ENCODE data around the gene KCNJ16.

KCNJ16 gene

GRCh38 chr17:70047619-70048419, 27.2 kb upstream of the KCNJ16 start:
- no peaks in the 10 kb centered on the region for H3K4me1 ChIP-seq (ENCODE audit: insufficient read depth, low read length)
- H3K27me3 ChIP-seq (ENCODE audit: insufficient read depth, low read length) = no peaks in the 10 kb centered on the region
- 98% methylated on average over 4 of the region's 5 CpGs for WGBS
- no peak overlapping the region for H3K4me3 ChIP-seq (ENCODE audit: low read length)
- H3K36me3 ChIP-seq (ENCODE audit: insufficient read depth, low read length) = no peaks in the 10 kb centered on the region
- no peak overlapping the region for H3K9ac ChIP-seq (ENCODE audit: low read depth, low read length)
- H3K9me3 ChIP-seq (ENCODE audit: insufficient read depth, low read depth, low read length) = no peaks in the 10 kb centered on the region
- H3K27ac ChIP-seq (ENCODE audit: low read depth, low read length) = no peak overlapping the region

DNA sequence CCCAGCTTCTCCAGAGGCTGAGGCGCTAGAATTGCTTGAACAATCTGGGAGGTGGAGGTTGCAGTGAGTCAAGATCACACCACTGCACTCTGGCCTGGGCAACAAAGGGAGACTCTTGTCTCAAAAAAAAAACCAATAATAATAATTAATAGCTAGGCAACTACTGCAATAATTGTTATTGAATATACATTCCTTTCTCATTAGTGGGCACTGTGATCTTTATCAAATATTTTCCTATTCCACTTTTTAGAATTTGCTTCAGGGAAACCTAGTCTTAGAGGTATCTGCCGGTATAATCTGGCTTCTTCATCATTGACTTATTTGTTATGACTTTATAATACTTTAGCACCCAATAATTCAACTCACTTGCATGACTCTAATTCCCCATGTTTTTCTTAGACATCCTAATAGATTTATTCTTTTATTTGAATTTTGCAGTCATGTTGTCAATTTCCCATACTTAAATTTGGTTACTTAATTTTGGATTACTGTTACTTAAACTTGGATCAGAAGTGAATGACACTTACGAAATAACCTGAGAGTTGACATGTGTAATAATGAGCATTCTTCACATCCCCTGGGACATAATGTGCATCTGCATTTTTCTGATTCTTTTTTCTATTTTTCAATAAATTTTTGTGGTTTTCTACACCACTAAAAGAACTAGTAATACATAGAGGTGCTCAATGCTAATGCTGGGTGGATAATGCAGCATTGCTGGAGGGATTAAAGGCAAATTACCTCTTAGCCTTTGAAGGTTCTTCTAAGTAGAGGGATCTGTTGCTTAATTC, 25.0 kb upstream of the KCNJ16 start:
- no peak overlapping the region for H3K4me3 ChIP-seq (ENCODE audit: low read length)
- no peaks in the 10 kb centered on the region for H3K27me3 ChIP-seq (ENCODE audit: insufficient read depth, low read length)
- WGBS = 95% methylated on average over 3 of the region's 3 CpGs
- no peak overlapping the region for H3K27ac ChIP-seq (ENCODE audit: low read depth, low read length)
- H3K9ac ChIP-seq (ENCODE audit: low read depth, low read length) = no peak overlapping the region
- no peaks in the 10 kb centered on the region for H3K9me3 ChIP-seq (ENCODE audit: insufficient read depth, low read depth, low read length)
- H3K36me3 ChIP-seq (ENCODE audit: insufficient read depth, low read length) = no peaks in the 10 kb centered on the region
- peaks cover 4% of the 10 kb centered on the region for H3K4me1 ChIP-seq (ENCODE audit: insufficient read depth, low read length)

GRCh38 chr17:70050931-70051330, 24.1 kb upstream of the KCNJ16 start:
- Histone ChIP-seq H3K27me3 (ENCODE audit: insufficient read depth, low read length) (no peaks in the 10 kb centered on the region), H3K4me1 (ENCODE audit: insufficient read depth, low read length) (peaks cover 10% of the 10 kb centered on the region), H3K27ac (ENCODE audit: low read depth, low read length) (no peak overlapping the region), H3K9me3 (ENCODE audit: insufficient read depth, low read depth, low read length) (no peaks in the 10 kb centered on the region), H3K36me3 (ENCODE audit: insufficient read depth, low read length) (no peaks in the 10 kb centered on the region), H3K4me3 (ENCODE audit: low read length) (no peak overlapping the region), H3K9ac (ENCODE audit: low read depth, low read length) (no peak overlapping the region)
- WGBS = 84% methylated on average over 2 of the region's 2 CpGs

- 93% methylated on average over 12 of the region's 13 CpGs for WGBS
- no peak overlapping the region for H3K27ac ChIP-seq (ENCODE audit: low read depth, low read length)
- H3K27me3 ChIP-seq (ENCODE audit: insufficient read depth, low read length) = no peaks in the 10 kb centered on the region
- no peak overlapping the region for H3K9ac ChIP-seq (ENCODE audit: low read depth, low read length)
- H3K4me1 ChIP-seq (ENCODE audit: insufficient read depth, low read length) = peaks cover 10% of the 10 kb centered on the region
- H3K4me3 ChIP-seq (ENCODE audit: low read length) = no peak overlapping the region
- H3K36me3 ChIP-seq (ENCODE audit: insufficient read depth, low read length) = no peaks in the 10 kb centered on the region
- H3K9me3 ChIP-seq (ENCODE audit: insufficient read depth, low read depth, low read length) = no peaks in the 10 kb centered on the region
Measured at GRCh38 chr17:70053241-70054234, 21.5 kb upstream of the KCNJ16 start.

GRCh38 chr17:70055000-70055399, 20.0 kb upstream of the KCNJ16 start:
- 81% methylated on average over 4 of the region's 4 CpGs for WGBS

GRCh38 chr17:70059071-70059470, 16.0 kb upstream of the KCNJ16 start:
- 93% methylated on average over 4 of the region's 4 CpGs for WGBS
- Histone ChIP-seq H3K4me3 (ENCODE audit: low read length) (no peak overlapping the region), H3K9me3 (ENCODE audit: insufficient read depth, low read depth, low read length) (no peaks in the 10 kb centered on the region), H3K4me1 (ENCODE audit: insufficient read depth, low read length) (peaks cover 10% of the 10 kb centered on the region), H3K27me3 (ENCODE audit: insufficient read depth, low read length) (no peaks in the 10 kb centered on the region), H3K27ac (ENCODE audit: low read depth, low read length) (no peak overlapping the region), H3K36me3 (ENCODE audit: insufficient read depth, low read length) (no peaks in the 10 kb centered on the region), H3K9ac (ENCODE audit: low read depth, low read length) (no peak overlapping the region)

More at GRCh38 chr17:70055000-70055399, 20.0 kb upstream of the KCNJ16 start:
- Histone ChIP-seq H3K27ac (ENCODE audit: low read depth, low read length) (no peak overlapping the region), H3K4me1 (ENCODE audit: insufficient read depth, low read length) (peaks cover 10% of the 10 kb centered on the region), H3K36me3 (ENCODE audit: insufficient read depth, low read length) (no peaks in the 10 kb centered on the region), H3K4me3 (ENCODE audit: low read length) (no peak overlapping the region), H3K9me3 (ENCODE audit: insufficient read depth, low read depth, low read length) (no peaks in the 10 kb centered on the region), H3K9ac (ENCODE audit: low read depth, low read length) (no peak overlapping the region), H3K27me3 (ENCODE audit: insufficient read depth, low read length) (no peaks in the 10 kb centered on the region)

DNA sequence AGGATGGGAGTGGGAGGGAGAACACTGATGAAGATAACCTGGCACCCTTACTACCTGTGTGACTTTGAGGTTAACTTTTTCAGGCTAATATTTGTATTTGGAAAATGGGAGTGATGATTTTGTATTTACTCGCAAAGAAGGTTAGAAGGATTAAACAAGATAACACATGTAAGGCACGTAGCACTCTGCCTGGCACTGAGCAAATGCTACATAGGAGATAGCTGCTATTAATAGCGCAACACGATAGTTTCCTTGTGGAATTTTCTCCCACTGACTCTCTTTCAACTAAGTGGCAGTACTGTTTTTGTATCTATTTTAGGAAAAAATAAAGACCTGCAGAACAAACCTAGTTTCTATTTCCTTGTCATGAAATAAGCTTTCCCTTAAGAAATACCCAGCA, 15.4 kb upstream of the KCNJ16 start:
- 92% methylated on average over 4 of the region's 4 CpGs for WGBS
- Histone ChIP-seq H3K27ac (ENCODE audit: low read depth, low read length) (no peak overlapping the region), H3K9me3 (ENCODE audit: insufficient read depth, low read depth, low read length) (no peaks in the 10 kb centered on the region), H3K4me3 (ENCODE audit: low read length) (no peak overlapping the region), H3K9ac (ENCODE audit: low read depth, low read length) (no peak overlapping the region), H3K27me3 (ENCODE audit: insufficient read depth, low read length) (no peaks in the 10 kb centered on the region), H3K4me1 (ENCODE audit: insufficient read depth, low read length) (peaks cover 9% of the 10 kb centered on the region), H3K36me3 (ENCODE audit: insufficient read depth, low read length) (no peaks in the 10 kb centered on the region)

- WGBS = 85% methylated on average over 2 of the region's 2 CpGs
- Histone ChIP-seq H3K27ac (ENCODE audit: low read depth, low read length) (no peak overlapping the region), H3K9ac (ENCODE audit: low read depth, low read length) (no peak overlapping the region), H3K4me1 (ENCODE audit: insufficient read depth, low read length) (peaks cover 2% of the 10 kb centered on the region; the same call in 1 of the 2 replicates), H3K36me3 (ENCODE audit: insufficient read depth, low read length) (no peaks in the 10 kb centered on the region), H3K9me3 (ENCODE audit: insufficient read depth, low read depth, low read length) (no peaks in the 10 kb centered on the region), H3K4me3 (ENCODE audit: low read length) (no peak overlapping the region), H3K27me3 (ENCODE audit: insufficient read depth, low read length) (no peaks in the 10 kb centered on the region)
Measured at GRCh38 chr17:70060415-70060814, 14.6 kb upstream of the KCNJ16 start.

- peaks cover 16% of the 10 kb centered on the region for H3K4me1 ChIP-seq (ENCODE audit: insufficient read depth, low read length)
- H3K9me3 ChIP-seq (ENCODE audit: insufficient read depth, low read depth, low read length) = no peaks in the 10 kb centered on the region
- no peak overlapping the region for H3K27ac ChIP-seq (ENCODE audit: low read depth, low read length)
- H3K4me3 ChIP-seq (ENCODE audit: low read length) = no peak overlapping the region
- 76% methylated on average over 5 of the region's 5 CpGs for WGBS
- no peaks in the 10 kb centered on the region for H3K36me3 ChIP-seq (ENCODE audit: insufficient read depth, low read length)
- no peaks in the 10 kb centered on the region for H3K27me3 ChIP-seq (ENCODE audit: insufficient read depth, low read length)
- H3K9ac ChIP-seq (ENCODE audit: low read depth, low read length) = no peak overlapping the region
Measured at GRCh38 chr17:70067134-70067533, 7.9 kb upstream of the KCNJ16 start.

DNA sequence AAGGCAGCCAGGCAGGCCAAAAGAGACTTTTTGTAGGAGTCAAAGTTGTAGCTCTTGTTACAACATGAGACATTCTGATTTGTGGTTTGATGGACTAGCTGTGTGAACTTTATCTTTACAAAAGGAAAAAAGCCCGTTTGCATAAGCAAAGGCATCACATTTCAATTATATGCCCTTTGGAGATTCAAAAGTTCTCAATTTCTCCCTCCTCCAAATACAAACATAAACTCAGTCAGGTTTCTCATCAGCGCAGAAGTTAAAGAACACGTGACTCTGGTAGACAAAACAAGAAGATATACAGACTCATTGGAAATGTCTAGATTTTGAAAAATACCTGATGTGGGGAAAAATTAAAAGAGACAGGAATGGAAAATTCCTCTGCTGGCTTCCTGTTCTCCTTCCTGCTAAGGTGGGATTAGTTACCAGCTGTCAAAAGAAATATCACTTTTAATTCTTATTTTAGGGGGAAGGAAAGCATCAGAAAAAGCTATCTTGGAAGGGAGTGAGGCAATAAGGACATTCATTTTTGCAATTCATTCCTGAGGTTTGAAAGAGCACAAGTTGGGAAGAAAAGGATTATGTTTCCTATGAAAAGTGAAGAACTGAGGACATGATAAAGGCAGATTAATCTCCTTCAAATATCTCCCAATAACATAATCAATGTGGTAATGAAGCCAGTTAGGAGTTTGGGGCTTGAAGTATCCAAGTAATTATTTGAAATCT, 4.6 kb upstream of the KCNJ16 start:
- Histone ChIP-seq H3K9me3 (ENCODE audit: insufficient read depth, low read depth, low read length) (no peaks in the 10 kb centered on the region), H3K27me3 (ENCODE audit: insufficient read depth, low read length) (no peaks in the 10 kb centered on the region), H3K4me1 (ENCODE audit: insufficient read depth, low read length) (peaks cover 16% of the 10 kb centered on the region), H3K4me3 (ENCODE audit: low read length) (no peak overlapping the region), H3K9ac (ENCODE audit: low read depth, low read length) (no peak overlapping the region), H3K36me3 (ENCODE audit: insufficient read depth, low read length) (no peaks in the 10 kb centered on the region), H3K27ac (ENCODE audit: low read depth, low read length) (no peak overlapping the region)
- 83% methylated on average over 3 of the region's 3 CpGs for WGBS

Measured in HUES64 (cell line).